Measurements from ENCODE around the gene MEDAG.

The MEDAG gene

DNA sequence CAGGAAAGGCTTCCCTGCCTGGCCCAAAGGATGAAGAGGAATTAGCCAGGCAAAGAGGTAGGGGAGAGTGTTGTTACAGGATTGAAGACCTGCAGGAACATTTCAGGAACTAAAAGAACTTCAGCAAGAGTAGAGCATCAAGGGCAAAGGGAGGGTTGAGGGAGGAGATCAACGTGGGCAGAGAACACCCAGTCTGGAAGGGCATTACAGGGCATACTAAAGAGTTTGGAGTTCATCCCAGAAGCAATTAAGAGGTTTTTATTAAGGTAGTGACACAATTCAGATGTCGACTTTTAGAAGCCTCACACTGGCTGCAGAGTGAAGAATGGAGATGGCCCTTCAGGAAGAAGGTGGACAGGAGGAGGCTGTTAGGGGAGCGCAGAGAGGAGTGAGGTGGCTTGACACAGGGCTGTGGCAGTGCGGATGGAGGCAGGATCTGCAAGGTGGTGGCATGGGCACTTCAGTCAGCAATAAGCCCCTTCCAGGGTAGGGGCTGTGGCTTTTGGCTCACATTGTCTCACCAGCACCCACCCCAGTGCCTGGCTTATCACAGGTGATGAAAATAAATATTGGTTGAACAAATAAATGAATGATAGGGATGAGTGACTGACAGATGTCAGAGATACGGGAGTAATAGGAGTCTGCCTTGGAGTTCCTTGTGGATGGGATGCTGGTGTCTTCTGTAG lies 51.3 kb downstream of the MEDAG start:
- no peak for DNase-seq (ENCODE audit: low spot score)

DNA sequence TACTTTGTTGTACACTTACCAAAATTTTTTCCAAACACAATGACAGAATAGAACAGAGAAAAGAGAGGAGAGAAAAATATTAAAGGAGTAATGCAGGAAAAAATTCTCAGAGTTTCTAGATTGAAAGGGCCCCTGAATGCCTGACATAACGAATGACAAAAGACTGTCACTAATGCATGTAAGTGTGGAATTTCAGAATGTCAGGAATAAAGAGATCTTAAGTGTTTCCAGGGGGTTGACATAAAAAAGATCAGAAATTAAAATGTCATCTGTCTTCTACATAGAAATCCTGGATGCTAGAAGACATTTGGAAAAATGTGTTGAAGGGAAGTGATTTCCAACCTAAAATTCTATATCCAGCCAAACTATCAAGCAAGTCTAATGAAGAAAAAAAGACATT lies 53.6 kb downstream of the MEDAG start:
- no peak for DNase-seq (ENCODE audit: low spot score)

DNA sequence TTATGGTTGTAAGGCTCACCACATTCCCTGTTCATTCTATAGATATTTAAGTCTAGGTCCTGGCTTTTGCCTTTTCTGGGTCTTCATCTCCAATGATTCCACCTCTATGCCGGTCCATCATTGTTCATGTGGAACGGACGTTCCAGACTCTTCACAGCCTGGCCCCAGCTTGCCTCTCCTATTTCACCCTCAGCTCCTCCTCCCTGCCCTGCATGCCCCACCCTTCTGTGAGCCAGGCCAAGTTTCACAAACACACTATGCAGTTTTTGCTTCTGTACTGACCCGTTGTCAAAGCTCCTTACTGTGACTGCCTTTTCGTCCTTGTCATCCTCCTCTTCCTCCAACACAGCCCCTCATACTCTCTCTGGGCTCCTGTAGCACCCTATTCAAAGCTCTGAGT lies 57.7 kb downstream of the MEDAG start:
- DNase-seq (ENCODE audit: low spot score): no peak

DNA sequence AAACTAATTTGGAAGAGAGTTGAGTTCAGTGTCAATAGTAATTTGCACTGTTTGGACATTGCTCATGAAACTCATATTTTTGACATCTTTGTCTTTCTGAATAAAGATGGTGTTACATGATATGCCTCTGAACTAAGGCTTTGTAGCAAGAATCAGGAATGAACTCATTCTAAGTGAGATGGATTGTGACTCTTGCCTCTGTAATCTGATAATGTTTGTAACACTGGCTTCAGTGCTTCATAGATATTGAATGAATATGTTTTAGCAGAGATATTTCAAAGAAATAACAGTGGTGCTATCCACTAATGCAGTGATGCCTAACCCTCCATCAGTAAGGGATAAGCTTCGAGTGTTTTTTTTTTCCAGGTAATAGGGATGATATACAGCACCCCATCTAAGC lies 59.3 kb downstream of the MEDAG start:
- DNase-seq (ENCODE audit: low spot score): no peak

DNA sequence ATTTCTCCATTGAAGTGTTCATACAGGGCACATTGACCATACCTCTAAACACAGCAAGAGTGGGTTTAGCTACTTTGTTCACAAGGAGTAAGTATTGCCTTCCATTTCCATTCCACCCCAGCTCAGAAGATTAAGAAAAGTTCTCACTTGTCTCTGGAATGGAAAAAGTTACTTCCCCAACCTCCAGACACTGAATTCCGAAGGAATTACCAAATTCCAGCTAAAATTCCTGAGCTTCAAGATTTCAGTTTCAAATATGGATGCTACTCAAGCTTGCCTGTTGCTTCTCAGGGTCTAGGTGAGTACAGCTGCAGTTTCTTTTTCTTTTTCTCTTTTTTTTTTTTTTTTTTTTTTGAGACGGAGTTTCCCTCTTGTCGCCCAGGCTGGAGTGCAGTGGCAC lies 60.0 kb downstream of the MEDAG start:
- DNase-seq (ENCODE audit: low spot score): no peak

DNA sequence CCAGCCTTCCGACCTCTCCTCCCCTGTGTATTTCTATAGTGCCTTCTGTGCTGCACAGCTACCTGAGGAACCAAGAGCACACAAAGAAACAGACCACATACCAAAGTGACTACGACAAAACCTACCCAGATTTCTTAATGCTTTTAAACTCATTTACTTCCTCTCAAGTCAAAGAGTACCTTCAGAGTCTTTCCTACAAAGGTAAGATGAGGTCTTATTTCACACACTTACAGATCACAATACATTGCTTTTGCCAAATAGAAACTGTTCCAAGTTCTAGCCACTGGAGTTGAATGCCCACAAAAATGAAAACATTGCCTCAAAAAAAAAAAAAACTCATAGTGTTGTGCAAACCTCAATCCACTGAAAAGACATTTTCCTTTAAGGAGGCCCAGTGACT lies 62.8 kb downstream of the MEDAG start:
- no peak for DNase-seq (ENCODE audit: low spot score)

DNA sequence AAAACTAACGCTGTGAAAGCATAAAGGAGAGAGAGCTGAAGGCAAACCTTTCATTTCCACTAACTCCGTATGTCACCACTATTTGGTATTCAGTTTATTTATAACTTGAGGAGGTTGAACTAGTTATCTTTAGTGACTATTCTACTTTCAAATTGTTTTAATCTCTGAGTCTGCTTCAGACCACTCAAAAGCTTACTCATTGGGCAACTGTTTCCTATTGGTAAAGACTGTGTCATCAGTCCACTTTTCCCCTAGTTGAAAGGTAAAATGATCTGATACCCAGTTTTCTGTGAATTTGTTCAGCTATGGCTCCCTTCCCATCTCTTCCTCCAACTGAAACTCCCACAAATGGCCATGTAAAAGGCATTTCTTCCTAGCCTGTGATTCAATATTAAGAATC lies 65.5 kb downstream of the MEDAG start:
- DNase-seq (ENCODE audit: low spot score): no peak

DNA sequence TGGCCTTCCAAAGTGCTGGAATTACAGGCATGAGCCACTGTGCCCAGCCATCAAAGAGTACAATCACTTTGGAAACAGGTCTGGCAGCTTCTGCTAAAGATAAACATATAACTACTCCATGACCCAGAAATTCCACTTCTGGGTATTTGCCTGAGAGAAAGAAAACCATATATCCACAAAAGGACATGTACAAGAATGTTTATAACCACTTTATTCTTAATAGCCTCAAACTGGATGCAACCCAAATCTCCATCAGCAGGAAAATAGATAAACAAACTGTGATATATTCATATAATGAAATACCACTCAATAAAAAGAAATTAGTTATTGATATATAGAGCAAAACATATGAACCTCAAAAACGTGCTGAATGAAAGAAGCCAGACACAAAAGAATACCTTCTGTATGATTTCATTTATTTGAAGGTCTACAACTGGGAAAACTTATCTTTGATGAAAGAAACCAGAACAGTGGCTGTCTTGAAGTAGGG lies 66.9 kb downstream of the MEDAG start:
- no peak for DNase-seq (ENCODE audit: low spot score)

DNA sequence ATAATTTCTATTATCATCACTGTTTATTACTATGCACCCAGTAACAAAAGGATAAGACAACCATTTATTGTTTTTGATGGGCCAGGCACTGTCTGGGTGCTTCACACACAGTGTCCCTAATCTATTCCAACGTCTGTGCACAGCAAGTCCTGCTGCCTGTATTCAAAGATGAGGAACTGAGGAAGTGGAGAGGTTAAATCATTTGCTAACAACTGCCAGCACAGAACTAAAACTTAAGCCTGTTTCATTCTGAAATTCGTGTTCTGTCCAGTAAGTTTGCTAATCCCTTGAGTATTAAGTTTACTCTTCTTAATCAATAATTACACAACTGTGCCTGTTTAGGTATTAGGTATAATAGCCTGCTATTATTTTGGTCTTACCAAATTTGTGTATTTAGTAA lies 68.3 kb downstream of the MEDAG start:
- no peak for DNase-seq (ENCODE audit: low spot score)

All from CD4-positive, alpha-beta T cell treated with Interleukin-2 at 100 ng/mL for 4 hours (primary cell).